Hematopoietic multipotent progenitor cell treated with erythropoietin and hydrocortisone succinate and interleukin-3 and kit ligand, for 15 days (in vitro differentiated cells): ENCODE data around the gene BBS12.
"Not testable (repeated sequence)": the region's sequence is repeated elsewhere in the genome, so short reads cannot be mapped to it uniquely, and the experiment has no call there.

Experiments
- DNase-seq: peaks from one replicate; pipeline ENCODE4 v3.0.0-alpha.2; 2015; ENCODE audit warnings: low spot score

Gene BBS12

DNA sequence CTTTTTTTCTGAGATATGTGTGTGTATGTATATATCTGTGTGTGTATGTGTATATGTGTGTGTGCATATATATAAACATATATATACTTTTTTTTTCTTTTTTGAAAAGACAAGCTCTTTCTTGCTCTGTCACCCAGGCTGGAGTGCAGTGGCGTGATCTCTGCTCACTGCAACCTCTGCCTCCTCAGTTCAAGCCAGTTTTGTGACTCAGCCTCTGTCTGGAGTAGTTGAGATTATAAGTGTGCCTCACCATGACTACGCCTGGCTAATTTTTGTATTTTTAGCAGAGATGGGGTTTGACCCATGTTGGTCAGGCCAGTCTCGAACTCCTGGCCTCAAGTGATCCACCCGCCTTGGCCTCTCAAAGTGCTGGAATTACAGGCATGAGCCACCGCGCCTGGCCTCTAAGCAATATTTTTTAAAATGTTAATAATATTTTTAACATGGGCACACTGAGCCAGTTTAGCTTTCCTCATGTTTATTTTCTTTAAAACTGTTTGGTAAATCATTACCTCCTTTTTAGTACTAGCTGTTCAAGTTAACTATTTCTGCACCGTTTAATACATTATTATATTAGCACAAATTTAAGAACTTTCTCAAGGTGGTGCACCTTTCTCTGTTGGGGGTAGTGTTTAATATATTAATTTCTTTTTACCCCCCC is 33.3 kb downstream of the BBS12 start:
- DNase-seq, result no peak

DNA sequence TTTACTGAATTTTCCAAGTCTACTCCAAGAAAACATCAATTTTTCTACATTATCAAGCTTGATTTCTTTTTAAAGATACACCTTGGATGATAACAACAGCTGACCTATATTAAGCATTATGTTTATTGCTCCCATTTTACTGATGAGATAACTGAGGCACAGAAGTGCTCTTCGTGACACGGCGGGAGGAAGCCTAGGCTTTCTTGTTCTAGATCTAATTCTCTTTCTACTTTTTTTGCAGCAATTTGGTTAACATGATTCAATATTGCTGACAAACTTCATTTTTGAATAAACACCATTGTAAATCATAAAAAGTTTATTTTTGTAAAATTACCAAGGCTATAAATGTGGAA is 33.8 kb downstream of the BBS12 start:
- DNase-seq, result no peak

GRCh38 chr4:122766950-122767349 is 34.4 kb downstream of the BBS12 start:
- DNase-seq, result no peak

DNA sequence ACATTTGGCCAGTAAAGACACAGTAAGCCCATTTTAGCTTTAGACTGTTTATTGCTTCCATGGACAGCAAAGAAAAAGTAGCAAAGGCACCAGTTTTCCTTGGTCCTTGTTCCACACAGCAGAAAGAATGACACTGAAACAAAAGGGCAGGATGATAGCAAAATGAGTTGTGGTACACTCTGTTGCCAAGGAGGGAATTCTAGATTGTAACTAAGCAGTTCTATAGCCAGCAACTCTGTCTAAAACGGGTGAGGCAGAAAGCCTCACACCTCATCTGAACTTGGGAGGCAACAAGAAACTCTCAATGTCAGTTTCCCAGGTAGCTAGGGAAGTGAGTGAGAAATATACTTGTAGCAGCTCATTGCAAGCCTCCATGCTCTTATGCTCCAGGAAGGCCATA is 39.2 kb downstream of the BBS12 start:
- DNase-seq, result no peak

- no peak for DNase-seq
These were observed 39.8 kb downstream of the BBS12 start for GRCh38 chr4:122772311-122772710.

DNA sequence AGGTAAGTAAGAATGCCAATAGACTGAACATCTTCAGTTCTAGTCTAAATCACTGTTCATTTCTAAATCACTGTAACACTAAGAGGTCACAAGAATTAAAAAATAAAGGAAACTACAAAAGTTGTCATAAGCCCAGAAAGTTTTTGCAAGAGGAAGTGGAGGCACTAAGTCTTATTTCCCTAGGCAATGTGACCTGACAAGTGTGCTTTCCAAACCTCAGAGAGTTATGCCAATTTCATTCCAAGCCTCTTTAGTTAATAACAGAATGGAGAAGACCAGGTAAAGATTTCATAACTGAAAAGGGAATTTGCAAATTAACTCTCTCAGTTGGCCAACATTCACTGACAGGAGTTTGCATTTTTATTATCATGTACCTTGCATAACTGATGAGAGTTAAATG is 40.5 kb downstream of the BBS12 start:
- no peak for DNase-seq

DNA sequence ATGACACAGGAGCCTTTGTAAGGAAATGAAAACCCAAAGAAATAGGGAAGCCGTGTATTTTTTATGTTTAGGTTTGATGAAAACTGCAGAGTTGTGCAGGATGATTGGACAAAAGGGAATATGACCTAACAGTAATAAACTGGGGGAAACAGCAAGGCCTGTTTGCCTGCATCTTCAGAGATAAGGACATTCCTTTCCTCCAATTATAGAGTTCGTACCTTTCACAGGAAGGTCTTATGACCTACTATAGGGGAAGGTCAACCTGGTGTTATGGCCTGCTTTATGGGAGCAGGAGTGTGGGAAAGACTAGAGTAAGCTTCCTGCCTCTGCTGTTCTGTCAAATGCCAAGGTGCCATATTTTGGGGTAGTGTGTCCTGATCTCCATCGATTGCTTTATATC is 42.5 kb downstream of the BBS12 start:
- DNase-seq, result no peak

DNA sequence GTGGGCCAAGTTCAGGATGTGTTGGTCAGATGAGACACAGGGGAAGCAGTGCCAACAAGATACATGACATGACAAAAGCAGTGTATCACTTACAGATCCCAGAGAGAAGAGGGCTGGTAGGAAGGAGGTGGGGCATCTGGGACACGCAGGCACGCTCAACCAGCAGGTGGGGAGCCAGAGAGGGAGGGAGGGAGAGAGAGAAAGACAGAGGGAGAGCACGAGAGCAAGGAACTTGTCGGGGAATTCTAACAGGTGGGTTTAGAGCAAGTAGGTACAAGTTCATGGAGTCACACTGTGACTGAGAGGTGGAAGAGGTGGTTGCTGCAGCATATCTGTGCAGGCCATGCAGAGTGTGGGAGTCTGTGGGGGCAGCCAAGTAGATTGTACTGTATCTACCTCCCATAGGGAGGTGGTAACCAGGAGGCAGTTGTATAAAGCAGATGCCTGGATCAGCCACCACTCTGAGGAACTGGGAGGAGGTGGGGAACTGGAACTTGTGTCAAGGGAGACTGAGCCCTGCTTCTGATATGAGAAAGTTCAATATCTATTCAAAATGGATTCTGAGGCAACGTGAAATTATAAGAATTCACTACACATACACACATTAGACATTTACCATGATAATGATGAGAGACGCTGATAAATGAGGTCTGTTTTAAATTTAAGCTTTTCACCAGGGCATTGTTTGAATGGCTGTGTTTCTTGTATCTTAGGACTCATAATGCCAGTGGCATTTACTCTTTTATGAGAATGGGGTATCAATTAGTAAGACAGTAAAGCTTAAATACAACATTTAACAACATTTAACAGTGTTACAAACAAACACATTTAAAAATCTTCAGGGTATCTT is 43.7 kb downstream of the BBS12 start:
- no peak for DNase-seq

GRCh38 chr4:122776916-122777315 is 44.4 kb downstream of the BBS12 start:
- DNase-seq, result no peak

- no peak for DNase-seq
These were observed 45.6 kb downstream of the BBS12 start for GRCh38 chr4:122777846-122778673.

- no peak for DNase-seq
These were observed 49.0 kb downstream of the BBS12 start for GRCh38 chr4:122781486-122781885.

- DNase-seq, result no peak
These were observed 51.1 kb downstream of the BBS12 start for GRCh38 chr4:122783301-122784215.

DNA sequence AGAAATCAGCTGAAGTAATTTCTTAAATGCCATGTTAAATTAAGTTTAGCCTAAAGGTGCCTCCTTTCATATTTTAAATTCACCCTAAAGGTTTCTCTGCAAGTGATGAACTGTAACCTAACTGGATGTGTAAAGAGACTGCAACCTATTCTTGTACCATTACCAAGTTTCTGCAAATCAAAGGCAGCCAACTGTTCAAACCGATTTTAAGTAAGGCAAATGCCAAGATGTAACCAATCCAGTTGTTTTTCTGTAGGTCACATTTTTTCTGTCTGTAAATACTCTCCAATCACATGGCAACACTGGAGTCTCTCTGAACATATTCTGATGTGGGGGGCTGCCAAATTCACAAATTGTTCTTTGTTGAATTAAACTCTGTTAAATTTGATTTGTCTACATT is 51.8 kb downstream of the BBS12 start:
- no peak for DNase-seq

- DNase-seq, result no peak
These were observed 52.6 kb downstream of the BBS12 start for GRCh38 chr4:122785099-122785498.

DNA sequence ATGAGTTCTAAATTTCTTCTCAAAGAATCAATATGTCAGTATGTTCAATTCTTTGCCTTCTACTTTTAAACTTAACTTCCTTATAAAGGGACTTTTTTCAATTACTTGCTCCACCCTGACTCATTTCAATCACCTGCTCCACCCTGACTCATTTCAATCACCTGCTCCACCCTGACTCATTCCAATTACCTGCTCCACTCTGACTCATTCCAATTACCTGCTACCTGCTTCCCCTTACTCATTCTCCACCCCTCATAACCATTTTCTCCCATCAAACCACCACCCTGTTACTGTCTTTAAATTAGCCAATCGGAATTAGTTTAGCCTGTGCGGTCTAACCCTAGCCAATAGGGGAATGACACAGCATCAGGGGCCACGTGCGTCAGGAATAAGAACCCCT is 53.8 kb downstream of the BBS12 start:
- not testable (repeated sequence) for DNase-seq

- not testable (repeated sequence) for DNase-seq
These were observed 54.4 kb downstream of the BBS12 start for GRCh38 chr4:122786920-122787319.

DNA sequence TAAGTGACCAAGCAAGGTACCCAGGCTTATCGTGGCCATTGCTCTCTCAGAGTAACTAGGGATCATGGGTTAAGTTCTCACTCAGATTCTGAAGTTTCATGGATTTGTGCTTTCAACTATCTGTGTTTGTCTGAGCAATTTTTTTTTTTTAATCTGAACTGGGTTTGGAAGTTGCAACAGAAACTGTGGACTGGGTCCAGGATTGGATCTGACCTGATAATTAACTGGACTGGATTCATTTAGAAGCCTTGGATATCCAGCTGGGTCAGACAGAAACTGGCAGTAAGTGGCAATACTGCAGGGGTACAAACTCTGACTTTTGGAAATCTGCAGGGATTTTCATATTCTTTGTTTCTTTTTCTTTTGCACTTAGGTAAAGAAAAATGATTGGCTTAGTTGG is 55.4 kb downstream of the BBS12 start:
- no peak for DNase-seq

DNA sequence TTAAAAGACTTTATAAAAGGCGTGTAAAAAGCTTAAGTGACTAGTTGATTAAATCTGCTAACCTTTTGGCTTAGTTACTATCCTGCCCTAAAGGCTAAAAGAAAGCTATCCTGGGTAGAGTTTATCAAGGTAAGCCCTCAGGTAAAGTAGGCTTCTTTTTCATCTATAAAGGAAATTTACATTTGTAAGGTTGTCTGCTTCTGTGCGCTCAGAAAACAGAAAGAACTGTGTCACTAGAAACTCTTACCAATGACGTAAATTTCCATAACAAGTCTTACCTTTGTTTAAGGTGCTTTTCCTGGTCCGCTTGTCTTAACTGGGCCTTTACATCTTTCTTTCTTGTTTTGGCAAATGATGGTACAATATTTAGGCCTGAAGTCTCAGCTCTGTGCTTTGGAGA is 56.4 kb downstream of the BBS12 start:
- no peak for DNase-seq

- DNase-seq, result no peak
These were observed 61.3 kb downstream of the BBS12 start for GRCh38 chr4:122793811-122794210.
